Stomach (tissue), 4 donors: ENCODE results near the gene CRACR2A.

ENCODE experiments used
- EP300 ChIP-seq: sonication (generic); formaldehyde crosslinking; IDR thresholded peaks from one replicate; pipeline ENCODE4 v1.6.1; 2017; ENCODE audit warnings: antibody characterized with exemption
- POLR2A ChIP-seq, 4 donors: fragments of 450-650 bp; IDR thresholded peaks; one replicate each; pipeline ENCODE4 v1.6.1; 2016; ENCODE audit warnings: antibody characterized with exemption in 4 of 4, control low read depth in 2 of 4, mild to moderate bottlenecking in 1 of 4, moderate library complexity in 1 of 4
- POLR2AphosphoS5 ChIP-seq, 3 donors: sonication (generic); formaldehyde crosslinking; IDR thresholded peaks; one replicate each; pipeline ENCODE4 v1.6.1; 2016; ENCODE audit warnings: antibody characterized with exemption in 3 of 3
- TF ChIP-seq, protein P1 (sequence below), 7 experiments: fragments of 450-650 bp in 4 of 7; fragments of 200-600 bp in 3 of 7; sonication (generic) in 3 of 7; IDR thresholded peaks; one replicate each; pipeline ENCODE4 v1.5.1; 2016 to 2019; ENCODE audit warnings: antibody characterized with exemption in 7 of 7, control low read depth in 2 of 7, mild to moderate bottlenecking in 1 of 7

DNA sequence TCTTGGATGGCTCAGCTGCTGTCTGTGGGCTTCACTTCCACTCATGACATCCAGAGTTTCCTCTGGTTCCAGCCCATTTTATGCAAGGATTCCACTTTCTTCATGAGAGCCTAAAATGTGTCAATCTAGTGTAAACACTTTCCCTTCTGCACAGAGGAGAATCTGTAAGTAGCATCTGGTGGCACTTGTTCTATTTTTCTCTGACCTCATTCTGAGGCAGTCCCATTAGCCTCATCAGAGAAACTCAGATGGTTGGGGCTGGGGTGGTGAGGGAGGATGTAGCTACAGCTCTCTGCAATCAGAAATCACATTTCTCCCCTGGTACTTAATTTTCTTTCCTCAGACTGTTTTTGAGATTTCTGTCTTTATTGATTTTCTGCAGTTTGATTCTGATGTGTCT is 180.3 kb downstream of the CRACR2A start:
- TF ChIP-seq, protein P1, sequence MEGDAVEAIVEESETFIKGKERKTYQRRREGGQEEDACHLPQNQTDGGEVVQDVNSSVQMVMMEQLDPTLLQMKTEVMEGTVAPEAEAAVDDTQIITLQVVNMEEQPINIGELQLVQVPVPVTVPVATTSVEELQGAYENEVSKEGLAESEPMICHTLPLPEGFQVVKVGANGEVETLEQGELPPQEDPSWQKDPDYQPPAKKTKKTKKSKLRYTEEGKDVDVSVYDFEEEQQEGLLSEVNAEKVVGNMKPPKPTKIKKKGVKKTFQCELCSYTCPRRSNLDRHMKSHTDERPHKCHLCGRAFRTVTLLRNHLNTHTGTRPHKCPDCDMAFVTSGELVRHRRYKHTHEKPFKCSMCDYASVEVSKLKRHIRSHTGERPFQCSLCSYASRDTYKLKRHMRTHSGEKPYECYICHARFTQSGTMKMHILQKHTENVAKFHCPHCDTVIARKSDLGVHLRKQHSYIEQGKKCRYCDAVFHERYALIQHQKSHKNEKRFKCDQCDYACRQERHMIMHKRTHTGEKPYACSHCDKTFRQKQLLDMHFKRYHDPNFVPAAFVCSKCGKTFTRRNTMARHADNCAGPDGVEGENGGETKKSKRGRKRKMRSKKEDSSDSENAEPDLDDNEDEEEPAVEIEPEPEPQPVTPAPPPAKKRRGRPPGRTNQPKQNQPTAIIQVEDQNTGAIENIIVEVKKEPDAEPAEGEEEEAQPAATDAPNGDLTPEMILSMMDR (IDR thresholded peaks at IDR 0.05) = no peak
- TF ChIP-seq POLR2A (IDR thresholded peaks at IDR 0.05) (no peak), POLR2AphosphoS5 (IDR thresholded peaks at IDR 0.05) (no peak), EP300 (no peak)
